ENCODE data around the gene ZNF106.

Gene ZNF106

DNA sequence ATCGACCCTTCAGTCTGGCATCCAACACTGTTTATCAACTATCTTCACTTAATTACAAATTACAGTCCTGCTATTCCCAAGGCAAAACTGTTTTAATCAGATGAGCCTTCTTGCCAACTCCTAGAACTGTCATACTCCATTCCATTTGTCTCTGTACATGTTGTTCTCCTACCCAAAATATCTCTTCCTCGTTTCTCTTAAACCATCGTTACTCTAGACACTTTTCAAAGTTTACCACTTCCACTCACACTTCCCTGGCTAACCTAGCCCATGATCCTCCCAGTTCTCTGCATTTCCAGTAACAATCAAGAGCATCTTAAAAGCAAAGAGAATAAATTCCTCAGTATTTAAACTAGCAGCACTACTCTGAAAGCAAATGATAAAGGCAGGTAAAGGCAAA lies 19.9 kb downstream of the ZNF106 start:
- no peak for DNase-seq

DNA sequence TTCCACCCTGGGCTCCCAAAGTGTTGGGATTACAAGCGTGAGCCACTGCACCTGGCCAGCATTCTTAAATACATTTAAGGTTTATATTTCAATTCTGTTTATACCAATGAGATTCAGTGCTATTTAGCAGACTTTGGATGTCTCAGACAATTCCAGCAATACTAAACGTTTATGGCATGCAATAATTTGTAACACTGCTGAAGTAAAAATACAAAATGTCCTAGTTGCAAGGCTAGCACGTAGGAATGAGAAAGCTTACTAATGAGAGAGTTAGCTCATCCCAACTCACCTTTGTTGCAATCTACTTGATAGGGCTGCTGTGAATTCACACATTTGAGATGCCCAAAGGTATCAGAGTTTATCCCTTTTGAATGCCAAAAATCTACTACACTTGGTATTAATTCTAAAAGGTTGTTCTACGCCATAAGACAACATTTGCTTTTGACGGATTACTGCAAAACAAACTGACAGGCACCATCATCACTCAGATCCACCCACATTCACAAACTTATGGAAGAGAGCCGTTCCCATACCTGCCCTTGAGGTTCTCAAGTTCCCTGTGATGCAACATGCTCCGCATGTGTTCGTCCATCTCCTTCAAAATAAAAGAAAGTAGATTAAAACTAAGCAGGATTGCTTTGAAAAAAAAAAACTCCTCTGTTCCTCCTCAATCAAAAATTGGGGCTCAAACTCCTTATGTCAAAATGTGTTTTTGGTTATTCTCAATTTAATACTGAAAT lies 25.3 kb downstream of the ZNF106 start:
- no peak for DNase-seq

DNA sequence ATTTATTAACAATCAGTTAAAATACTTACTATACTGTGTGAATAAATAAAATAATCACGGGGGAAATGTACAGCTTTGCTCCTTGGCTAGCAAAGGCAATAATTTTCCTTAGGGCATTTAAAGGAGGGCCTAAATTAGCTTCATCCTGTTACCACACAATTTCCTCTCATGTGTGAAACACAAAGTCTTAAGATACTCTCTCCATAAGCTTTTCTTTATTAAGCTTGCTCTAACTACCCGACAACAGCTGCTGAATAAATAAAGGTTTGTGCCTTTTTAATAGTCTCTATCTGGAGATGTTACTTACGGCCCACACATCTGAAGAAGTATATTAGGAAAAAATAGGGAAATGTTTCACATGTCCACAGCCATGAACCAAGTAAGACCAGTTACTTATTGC lies 29.7 kb downstream of the ZNF106 start:
- DNase-seq: no peak

DNA sequence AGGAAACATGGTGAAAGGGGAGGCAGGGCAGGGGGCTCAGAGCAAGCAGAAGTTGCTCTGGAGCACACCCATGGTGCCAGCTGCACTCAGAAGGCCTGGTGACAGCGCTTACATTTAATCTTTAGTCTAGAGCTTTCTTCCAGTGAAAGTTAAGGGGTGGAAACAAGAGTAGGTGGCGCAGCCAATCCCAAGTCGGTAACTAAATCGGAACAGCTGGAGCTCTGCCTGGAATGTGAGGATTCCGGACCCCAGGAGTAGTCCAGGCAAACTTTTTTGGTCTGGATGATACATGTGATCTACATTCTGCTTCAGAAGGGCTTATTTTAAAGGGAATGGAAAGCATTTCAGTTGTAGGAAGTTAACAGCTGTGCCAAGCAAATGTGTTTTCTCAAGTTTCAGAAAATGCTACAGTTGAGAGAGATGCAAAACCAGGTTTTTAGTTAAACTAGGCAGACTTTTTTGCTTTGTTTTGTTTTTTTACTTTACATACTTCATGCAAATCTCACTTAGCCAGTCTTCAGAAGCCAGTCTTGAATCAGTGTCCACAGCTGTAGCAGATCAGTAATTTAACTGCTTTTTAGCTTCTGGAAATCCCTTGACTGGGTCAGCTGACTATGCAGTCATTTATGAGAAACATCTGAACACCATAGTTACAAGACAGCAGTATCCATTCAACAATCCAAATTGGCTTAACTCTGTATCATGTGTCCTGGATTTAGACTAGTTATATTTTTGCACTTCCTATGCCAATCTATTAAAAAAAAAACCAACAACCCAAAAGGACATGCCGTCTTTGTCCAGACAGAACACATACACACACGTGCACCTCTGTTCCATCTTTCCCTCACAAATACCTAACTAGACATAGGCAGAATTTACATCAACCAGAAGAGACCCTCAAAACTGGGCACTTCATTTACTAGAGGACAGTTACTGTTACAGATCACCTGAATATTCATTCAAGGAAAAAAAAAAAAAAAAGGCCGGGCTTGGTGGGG lies 33.2 kb downstream of the ZNF106 start:
- no peak for DNase-seq

DNA sequence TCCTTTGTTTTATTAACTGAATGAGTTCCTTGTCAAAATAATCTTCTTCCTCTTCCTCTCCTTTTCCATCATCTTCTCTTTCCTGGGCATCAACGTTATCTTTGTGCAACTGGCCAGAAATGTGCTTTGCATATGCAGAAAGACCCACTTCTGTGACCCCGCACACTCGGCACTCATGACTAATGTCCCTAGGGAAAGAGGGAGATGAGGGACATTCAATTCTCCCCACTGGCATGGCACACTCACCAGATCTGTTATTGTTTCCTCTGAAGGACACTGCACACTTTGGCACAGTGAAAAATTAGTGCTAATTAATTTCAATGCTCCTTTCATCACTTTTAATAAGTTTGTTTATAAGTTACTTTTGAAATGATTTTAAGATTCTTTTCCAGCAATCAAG lies 34.0 kb downstream of the ZNF106 start:
- no peak for DNase-seq

DNA sequence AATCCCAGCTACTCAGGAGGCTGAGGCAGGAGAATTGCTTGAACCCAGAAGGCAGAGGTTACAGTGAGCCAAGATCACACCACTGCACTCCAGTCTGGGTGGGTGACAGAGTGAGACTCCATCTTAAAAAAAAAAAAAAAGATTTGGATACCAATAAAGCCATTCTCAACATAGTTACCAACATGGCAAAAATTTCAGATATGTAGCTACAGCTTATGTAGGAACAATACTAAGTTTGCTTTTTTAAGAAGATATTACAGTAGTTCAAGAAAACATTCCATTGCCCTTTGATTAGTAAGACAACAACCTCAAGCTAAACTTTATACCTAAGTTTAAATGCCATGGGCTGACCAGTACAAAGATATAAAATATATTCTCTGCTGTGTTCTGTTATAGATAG lies 34.4 kb downstream of the ZNF106 start:
- DNase-seq: no peak

DNA sequence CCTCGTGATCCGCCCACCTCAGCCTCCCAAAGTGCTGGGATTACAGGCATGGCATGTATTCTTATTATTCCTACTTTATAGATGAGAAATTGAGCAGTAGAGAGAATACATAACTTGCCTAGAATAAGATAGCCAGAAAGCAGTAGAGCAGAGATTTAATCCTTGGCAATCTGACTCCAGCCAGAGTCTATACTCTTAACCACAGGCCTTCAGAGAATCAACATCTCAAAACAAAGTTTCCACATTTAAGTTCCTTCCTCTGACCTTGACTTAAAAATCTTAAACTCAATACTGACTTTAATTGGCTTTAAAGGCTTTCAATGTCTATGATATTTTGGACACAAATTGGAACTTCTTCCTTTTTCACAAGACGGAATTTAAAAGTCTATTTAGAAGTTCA lies 37.1 kb downstream of the ZNF106 start:
- DNase-seq: no peak

DNA sequence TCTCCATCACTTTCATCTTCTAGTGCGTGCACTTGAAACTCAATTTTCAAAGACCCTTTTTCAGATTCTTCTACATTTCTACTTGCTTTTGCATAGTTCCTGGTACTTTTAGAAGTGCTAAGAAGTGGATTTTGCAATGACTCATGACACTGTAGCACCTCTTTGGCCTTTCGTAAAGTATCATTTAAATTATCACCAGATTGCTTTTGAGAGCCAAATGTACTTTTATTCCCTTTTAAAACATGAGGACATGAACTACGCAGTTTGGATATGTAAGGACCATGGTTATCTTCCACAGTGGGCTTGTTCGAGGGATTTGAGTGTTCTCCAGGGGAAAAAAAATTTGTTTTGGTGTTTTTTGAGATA lies 40.5 kb downstream of the ZNF106 start:
- DNase-seq: no peak

DNA sequence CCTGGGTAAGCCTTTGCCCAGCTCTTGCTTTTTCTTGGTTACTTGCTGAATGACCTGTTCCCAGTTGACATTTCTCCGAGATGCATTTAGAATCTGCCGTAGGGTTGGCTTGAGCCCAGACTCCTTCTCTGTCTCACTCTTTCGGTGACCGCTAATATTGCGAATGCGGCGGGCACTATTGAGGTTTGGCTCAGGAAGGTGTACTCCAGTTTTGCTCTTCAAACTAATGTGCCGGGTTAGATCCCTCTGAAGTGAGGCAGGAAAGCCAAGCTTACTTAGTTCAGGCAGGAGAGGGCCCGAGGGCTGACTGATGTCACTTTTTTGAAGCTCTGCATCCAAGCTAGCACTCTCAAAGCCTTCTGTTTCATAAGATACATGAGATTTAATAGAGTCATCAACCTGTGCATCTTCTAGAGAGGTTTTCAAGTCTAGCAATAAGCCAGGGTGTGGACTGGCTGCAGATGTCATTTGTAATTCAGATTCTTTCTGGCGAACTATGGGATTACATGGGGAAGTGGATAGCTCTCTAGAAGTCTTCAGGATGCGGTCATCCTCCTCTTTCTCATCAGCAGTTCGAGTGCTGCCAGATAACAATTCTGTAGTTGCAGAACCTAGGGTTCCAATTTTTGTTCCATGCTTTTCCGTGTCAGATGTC lies 41.0 kb downstream of the ZNF106 start:
- DNase-seq: no peak

DNA sequence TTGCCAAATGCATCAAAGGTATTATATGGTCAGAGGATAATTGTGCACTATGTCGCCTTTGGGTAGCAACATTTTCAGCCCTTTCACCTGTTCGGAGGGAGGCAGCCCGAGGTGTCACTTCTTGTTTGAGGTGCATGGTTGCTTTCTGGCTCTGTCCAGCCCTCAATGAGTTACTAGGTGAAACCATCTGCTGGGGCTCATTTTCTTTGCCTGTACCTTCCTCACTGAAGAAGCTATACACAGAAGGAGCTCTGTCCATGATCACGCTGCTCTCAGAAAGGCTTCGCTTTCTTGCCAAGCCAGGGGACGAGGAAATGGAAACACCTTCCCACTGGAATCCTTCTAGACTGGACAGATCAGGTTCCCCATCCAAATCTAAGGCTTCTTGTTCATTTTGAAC lies 42.7 kb downstream of the ZNF106 start:
- DNase-seq: no peak

DNA sequence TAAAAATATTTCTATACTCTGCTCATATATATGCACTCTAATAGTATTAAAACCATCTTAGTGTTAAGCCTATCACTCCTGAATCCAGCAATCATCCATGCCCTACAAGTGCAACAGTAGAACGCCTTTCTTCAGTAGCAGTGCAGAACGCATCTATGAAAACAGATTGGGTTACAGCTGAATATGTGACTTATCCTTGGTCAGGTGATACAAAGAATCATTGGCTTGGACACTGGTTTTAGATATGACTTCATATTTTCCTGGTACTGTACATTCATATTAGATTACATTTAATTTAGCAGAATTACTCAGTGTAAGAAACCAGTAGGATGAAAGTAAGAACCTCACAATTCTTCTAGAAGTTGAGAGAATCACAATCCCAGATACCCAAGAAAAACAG lies 43.3 kb downstream of the ZNF106 start:
- no peak for DNase-seq

DNA sequence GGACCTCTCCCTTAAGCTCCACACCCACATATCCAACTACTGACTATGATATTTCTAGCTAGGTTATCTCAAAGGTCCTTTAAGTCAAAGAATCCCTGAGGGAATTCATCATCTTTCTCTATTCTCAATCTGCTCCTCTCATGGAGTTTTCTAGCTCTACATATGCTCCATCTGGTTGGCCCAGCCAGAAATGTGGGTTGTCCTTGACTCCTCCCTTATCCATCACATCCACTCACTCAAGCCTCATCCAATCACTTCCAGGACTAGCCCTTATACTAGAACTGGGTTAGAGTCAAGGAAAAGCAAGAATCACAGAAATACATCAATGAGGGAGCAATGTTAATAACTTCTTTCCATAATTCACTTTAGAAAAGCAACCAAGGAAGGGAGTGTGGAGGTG lies 45.4 kb downstream of the ZNF106 start:
- DNase-seq: no peak

DNA sequence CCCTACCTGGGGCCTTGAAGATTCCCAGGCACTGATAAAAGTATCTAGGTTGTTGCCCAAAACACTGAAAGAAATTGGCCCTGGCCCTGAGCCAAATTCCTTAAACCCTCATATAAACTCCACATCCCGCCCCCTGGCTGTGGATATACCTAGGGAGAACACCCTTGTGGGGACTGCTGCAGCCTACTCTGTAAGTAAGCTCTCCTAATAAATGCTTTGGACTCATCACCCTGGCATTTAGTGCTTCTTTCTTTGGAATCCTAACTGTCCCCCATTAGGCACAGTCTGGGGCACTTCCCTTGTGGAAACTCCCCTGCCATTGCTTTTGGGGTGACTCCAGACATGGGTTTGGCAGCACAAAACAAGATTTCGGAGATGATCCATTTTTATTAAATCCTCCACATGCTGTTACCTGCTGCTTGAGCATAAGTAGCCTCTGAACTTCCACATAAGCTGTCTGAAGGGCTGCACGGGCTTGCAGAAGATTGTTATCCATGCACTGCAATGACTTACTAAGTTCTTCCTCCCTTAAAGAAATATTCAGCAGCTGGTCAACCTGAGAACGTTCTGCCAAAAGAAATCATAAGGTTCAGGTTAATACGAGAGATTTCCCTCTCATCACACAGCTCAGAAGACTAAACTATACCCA lies 46.4 kb downstream of the ZNF106 start:
- no peak for DNase-seq

DNA sequence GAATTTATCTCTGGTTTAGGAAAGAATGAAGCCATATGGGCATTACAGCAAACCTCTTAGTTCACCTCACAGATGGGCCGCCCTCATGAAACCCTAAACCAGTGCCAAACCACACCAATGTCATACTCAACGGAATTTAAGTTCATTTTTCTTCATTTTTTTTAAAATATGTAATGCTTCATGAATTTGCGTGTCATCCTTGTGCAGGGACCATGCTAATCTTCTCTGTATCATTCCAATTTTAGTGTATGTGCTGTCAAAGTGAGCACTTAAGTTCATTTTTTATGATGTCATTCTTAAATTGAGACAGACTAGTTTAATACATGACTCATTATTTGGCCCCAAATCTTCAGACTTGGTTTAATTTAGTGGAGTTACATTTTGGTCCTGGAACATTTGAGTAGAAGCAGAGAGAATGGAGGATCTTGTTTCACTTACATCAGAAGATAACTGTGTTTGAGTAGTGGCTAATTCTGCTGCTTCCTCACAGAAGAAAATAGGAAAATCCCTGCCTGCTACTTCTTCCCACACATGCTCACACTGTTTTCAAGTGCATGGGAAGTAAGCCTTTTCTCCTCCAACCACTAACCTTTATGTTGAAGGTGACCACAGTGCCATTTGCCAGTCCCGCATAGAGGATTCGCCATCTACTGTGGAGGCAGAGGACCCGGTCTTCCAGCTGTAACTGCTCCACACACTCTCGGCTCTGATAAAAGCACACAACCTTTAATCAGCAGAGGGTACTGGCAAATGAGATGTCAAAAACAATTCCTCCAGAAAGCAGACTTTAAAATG lies 63.3 kb downstream of the ZNF106 start:
- DNase-seq: no peak

DNA sequence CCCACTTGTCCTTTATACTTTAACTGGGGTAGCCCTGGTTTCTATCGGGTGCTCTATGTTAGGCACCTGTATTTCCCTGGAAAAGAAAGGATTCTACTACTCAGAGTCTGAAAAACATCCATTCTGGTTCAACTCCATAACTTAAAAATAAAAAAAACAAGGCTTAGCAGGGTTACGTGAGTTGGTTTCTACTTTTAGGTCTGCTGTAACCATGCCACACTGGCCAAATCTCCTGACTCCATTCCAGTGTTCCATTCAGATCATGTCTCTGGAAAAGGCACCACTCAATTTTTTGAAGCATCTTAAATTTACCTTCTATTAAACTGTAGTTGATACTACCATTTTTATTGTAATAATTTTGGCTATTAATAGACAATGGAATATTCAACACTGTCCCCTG lies 69.6 kb downstream of the ZNF106 start:
- no peak for DNase-seq

DNA sequence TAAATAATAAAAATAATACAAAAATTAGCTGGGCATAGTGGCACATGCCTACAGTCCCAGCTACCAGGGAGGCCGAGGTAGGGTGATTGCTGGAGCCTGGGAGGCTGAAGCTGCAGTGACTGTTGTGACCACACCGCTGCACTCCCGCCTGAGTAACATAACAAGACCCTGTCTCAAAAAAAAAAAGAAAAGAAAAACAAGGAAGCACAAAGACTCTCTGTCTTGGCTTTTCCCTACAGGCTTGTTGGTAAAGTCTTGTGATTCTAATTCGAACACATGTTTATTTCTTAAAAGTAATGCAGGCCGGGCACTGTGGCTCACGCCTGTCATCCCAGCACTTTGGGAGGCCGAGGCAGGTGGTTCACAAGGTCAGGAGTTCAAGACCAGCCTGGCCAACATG lies 71.6 kb downstream of the ZNF106 start:
- no peak for DNase-seq

DNA sequence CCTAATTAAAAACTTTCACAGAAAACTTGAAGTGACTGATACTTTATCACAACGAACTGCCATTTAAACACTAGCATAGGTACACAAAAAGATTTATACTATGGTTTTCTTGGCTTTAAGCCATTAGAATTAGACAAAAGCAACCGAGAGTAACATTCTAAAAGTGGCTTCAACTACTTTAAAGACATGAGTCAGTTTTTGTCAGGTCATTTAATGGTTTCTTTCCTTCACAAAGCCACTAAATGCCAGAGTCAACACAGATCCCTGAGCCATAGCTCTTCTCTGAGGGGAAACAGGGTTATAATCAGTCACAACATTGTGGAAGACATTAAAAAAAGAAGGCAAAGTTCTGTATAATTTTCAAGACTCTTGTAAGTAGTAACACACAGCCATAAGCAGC lies 77.0 kb downstream of the ZNF106 start:
- no peak for DNase-seq

DNA sequence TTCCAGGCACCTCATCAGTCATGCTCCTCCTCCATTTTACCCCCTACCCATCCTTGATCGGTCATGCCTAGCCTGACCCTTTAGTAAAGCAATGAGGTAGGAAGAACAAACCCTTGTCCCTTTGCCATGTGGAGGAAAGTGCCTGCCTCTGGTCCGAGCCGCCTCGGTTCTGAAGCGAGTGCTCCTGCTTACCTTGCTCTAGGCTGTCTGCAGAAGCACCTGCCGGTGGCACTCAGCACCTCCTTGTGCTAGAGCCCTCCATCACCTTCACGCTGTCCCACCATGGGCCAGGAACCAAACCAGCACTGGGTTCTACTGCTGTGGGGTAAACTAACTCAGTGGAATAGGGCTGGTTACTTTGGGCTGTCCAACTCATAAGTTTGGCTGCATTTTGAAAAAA lies 79.1 kb downstream of the ZNF106 start:
- DNase-seq: no peak

DNA sequence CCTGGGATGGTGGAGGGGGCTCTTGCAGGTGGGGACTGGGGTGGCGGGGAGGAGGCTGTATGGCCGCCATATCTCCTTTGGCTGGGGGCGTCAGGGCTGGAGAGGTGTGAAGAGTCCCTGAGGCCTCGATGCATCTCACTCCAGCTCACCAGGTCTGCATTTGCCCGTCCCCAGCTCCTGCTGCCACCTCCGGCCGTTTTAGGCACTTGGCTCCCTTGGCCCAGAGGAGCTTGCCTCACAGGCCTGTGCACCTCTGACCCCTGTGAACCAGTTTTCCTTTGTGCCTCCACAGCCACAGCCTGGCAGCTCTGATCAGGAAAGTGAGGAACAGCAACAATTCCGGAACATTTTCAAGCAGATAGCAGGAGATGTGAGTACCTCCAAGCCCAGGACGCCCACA lies 81.9 kb downstream of the ZNF106 start:
- no peak for DNase-seq

DNA sequence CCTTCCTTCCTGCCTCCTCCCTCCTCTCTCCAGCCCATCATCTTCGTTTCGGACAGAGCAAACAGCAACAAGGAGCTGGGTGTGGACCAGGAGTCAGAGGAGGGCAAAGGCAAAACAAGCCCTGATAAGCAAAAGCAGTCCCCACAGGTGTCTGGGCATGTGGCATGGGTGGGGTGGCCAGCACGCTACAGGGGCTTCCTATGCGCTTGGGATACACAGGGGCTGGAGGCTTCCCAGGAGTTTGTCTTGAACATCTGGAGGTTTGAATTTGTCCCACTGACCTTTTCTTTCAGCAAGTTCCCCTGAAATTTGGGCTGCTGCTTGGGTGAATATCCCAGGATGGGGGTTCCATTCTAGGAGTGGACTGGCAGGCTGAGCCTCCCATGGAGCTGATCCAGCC lies 82.8 kb downstream of the ZNF106 start:
- DNase-seq: no peak

DNA sequence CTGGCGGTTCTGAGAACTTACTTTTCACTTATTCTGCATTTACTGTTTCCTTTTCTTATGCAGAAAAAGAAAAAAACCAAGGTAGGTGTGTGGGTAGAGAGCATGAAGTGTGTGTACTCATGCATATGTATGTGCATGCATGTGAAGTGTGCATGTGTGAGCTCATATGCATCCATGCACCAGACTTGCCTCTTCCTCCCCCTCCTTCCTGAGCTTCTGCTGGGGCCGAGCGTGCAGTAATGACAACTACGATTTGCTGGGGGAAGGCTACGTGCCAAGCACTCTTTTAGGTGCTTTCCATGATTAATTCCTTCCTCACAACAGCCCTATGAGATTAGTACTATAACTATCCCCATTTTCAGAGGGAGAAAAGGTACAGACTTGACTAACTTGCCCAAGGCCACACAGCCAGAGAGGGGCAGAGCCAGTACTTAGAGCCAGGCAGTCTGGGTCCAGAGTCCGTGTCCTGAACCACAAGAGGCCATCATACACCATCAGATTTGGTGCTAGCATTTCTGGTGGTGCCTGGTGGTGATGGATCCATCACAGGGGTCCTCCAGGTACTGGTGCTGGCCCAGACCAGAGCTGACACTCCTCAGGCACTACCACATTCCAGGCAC lies 85.0 kb downstream of the ZNF106 start:
- DNase-seq: no peak

Measured in activated gamma-delta T cell treated with Interleukin-2 at 50 U/mL for 16 hours (primary cell).